PC-9 (cell line): ENCODE measurements around the gene CCR3. TPM values are rescaled to one million over a fixed set of nuclear protein-coding genes. Genes with fewer than 3 reads are reported as not detected.

Source experiments
- BruUV-seq: library from RNA; stranded (reverse); fragments of 400-500 nt; replicated peaks from 2 replicates; lab custom pipeline; 2021; lab: Mats Ljungman, UMichigan
- CTCF ChIA-PET: fragments of 300-600 bp; sonication (Branson Sonifier 250); formaldehyde crosslinking; loops from one replicate; lab custom pipeline; 2022; ENCODE audit warnings: antibody characterized with exemption; lab: Charles Lee
- POLR2A ChIA-PET: fragments of 300-600 bp; sonication (Branson Sonifier 250); formaldehyde crosslinking; loops from one replicate; lab custom pipeline; 2022; ENCODE audit warnings: antibody characterized with exemption; ENCODE audit not compliant: unreplicated experiment; lab: Charles Lee
- DNase-seq, 2 experiments: peaks; one replicate each; pipeline versions ENCODE4 v3.0.0 to v3.0.0-alpha.2; 2015 to 2022; ENCODE audit warnings: mixed read lengths in 1 of 2
- H2AFZ ChIP-seq: fragments of 200-600 bp; sonication (generic); 2 replicates; pipeline ENCODE4 v1.8.1; 2017; ENCODE audit warnings: antibody characterized with exemption
- H3F3A ChIP-seq: fragments of 200-600 bp; sonication (generic); 2 replicates; pipeline ENCODE4 v1.8.1; 2017; ENCODE audit warnings: antibody characterized with exemption, mild to moderate bottlenecking, low read depth; ENCODE audit not compliant: insufficient read depth
- H3K27ac ChIP-seq: fragments of 200-600 bp; sonication (generic); 2 replicates; pipeline ENCODE4 v1.6.1; 2016; ENCODE audit warnings: mixed run types
- H3K27me3 ChIP-seq: fragments of 200-600 bp; sonication (generic); 2 replicates; pipeline ENCODE4 v1.6.1; 2016; ENCODE audit warnings: low read depth, mixed run types; ENCODE audit not compliant: insufficient read depth
- H3K36me3 ChIP-seq: fragments of 200-600 bp; sonication (generic); 2 replicates; pipeline ENCODE4 v1.6.1; 2016; ENCODE audit warnings: low read depth, mixed run types
- H3K4me1 ChIP-seq: fragments of 200-600 bp; sonication (generic); replicated peaks from 2 replicates; pipeline ENCODE4 v1.6.1; 2016; ENCODE audit warnings: mixed run types; ENCODE audit not compliant: insufficient read depth
- H3K4me2 ChIP-seq: fragments of 200-600 bp; sonication (generic); 2 replicates; pipeline ENCODE4 v1.6.1; 2017; ENCODE audit warnings: mixed run types
- H3K4me3 ChIP-seq: fragments of 200-600 bp; sonication (generic); 2 replicates; pipeline ENCODE4 v1.6.1; 2016; ENCODE audit warnings: mixed run types
- H3K79me2 ChIP-seq: fragments of 200-600 bp; sonication (generic); 2 replicates; pipeline ENCODE4 v1.6.1; 2017; ENCODE audit warnings: low read depth, mixed run types
- H3K9me2 ChIP-seq: fragments of 200-600 bp; sonication (generic); 2 replicates; pipeline ENCODE4 v1.8.1; 2017; ENCODE audit warnings: mild to moderate bottlenecking; ENCODE audit not compliant: insufficient read depth
- H3K9me3 ChIP-seq: fragments of 200-600 bp; sonication (generic); 2 replicates; pipeline ENCODE4 v1.8.1; 2016; ENCODE audit warnings: low read depth; ENCODE audit not compliant: insufficient read depth
- H4K20me1 ChIP-seq: fragments of 200-600 bp; sonication (generic); 2 replicates; pipeline ENCODE4 v1.8.1; 2017; ENCODE audit not compliant: insufficient read depth
- CTCF ChIP-seq: fragments of 200-600 bp; sonication (generic); conservative IDR thresholded peaks from 2 replicates; pipeline ENCODE4 v1.6.1; 2017; ENCODE audit warnings: mixed run types, antibody characterized with exemption, mild to moderate bottlenecking, moderate library complexity
- EZH2 ChIP-seq: fragments of 200-600 bp; sonication (generic); IDR thresholded peaks from 2 replicates; pipeline ENCODE4 v1.8.0; 2017; ENCODE audit warnings: antibody characterized with exemption, low read depth
- intact Hi-C: fragments of 100-400 bp; cut with micrococcal nuclease; formaldehyde crosslinking; loops from one replicate; pipeline ENCODE4 v1.10.0; 2022; ENCODE audit not compliant: unreplicated experiment
- total RNA-seq: library from RNA; stranded (reverse); gene quantifications from 2 replicates; pipeline ENCODE4 v1.2.3, GENCODE V29; 2021

CCR3 gene
- total RNA-seq, 1 experiment from 2014 or later: 3.1 TPM

GRCh38 chr3:46270474-46270873 lies 28.2 kb downstream of the CCR3 start:
- Histone ChIP-seq H3F3A (0 out of 2 replicates have a peak, but pooled peaks cover 4% of the 10 kb centered on the region), H3K79me2 (no peaks in the 10 kb centered on the region), H2AFZ (no peak overlapping the region), H3K27me3 (no peaks in the 10 kb centered on the region), H4K20me1 (no peaks in the 10 kb centered on the region), H3K36me3 (no peaks in the 10 kb centered on the region), H3K4me1 (no peaks in the 10 kb centered on the region), H3K4me3 (no peak overlapping the region), H3K27ac (no peak overlapping the region), H3K9me3 (no peaks in the 10 kb centered on the region), H3K4me2 (no peak overlapping the region), H3K9me2 (no peaks in the 10 kb centered on the region)
- CTCF ChIA-PET: no interaction called here
- POLR2A ChIA-PET: no interaction called here
- no TSS peak for BruUV-seq
- intact Hi-C loops: no loop called here
- TF ChIP-seq CTCF (no peak), EZH2 (no peak)
- no peak for DNase-seq

GRCh38 chr3:46271209-46271745 lies 29.0 kb downstream of the CCR3 start:
- no peak for TF ChIP-seq EZH2
- TF ChIP-seq CTCF: no peak
- Histone ChIP-seq H3K27me3 (no peaks in the 10 kb centered on the region), H3K79me2 (no peaks in the 10 kb centered on the region), H3K36me3 (no peaks in the 10 kb centered on the region), H4K20me1 (no peaks in the 10 kb centered on the region), H3K4me3 (no peak overlapping the region), H3K9me3 (no peaks in the 10 kb centered on the region), H3K4me1 (no peaks in the 10 kb centered on the region), H3K4me2 (no peak overlapping the region), H2AFZ (no peak overlapping the region), H3K27ac (no peak overlapping the region), H3K9me2 (no peaks in the 10 kb centered on the region), H3F3A (0 out of 2 replicates have a peak, but pooled peaks cover 2% of the 10 kb centered on the region)
- BruUV-seq: no TSS peak
- ChIA-PET POLR2A (no interaction called here), CTCF (interaction anchor here (0.6 kb wide), 1 partner anchor 187 kb away, joined by 5 read pairs; no protein-coding TSS in a partner anchor)
- intact Hi-C loops: no loop called here
- no peak for DNase-seq

DNA sequence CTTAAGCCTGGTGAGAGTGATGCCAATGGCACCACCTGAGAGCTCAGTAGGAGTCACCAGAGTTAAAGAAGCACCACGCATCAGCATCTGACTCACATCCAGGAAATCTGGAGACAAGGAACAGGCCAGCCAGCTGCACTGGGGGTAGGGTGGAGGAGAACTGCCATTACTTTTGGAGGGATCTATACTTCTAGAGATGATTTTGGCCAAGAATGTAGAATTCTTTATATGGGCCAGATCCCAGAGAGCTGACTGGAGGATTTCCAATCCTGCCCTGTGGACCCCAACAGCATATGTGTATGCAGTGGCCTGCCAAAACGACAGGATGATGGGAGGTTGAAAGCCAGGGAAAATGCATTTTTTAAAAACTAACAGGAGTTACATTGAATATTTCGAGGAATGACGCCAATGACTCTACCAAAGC lies 29.8 kb downstream of the CCR3 start:
- intact Hi-C loops: no loop called here
- BruUV-seq: no TSS peak
- H3K27me3 ChIP-seq: no peaks in the 10 kb centered on the region
- H4K20me1 ChIP-seq: no peaks in the 10 kb centered on the region
- no peaks in the 10 kb centered on the region for H3K9me2 ChIP-seq
- H3K4me1 ChIP-seq: no peaks in the 10 kb centered on the region
- no peaks in the 10 kb centered on the region for H3F3A ChIP-seq
- no peak overlapping the region for H3K4me2 ChIP-seq
- TF ChIP-seq EZH2 (no peak), CTCF (no peak)
- POLR2A ChIA-PET: no interaction called here
- no peak overlapping the region for H3K27ac ChIP-seq
- DNase-seq: no peak
- H3K36me3 ChIP-seq: no peaks in the 10 kb centered on the region
- no peak overlapping the region for H2AFZ ChIP-seq
- no peak overlapping the region for H3K4me3 ChIP-seq
- no peaks in the 10 kb centered on the region for H3K9me3 ChIP-seq
- CTCF ChIA-PET: interaction anchor here (0.6 kb wide), 1 partner anchor 187 kb away, joined by 5 read pairs; no protein-coding TSS in a partner anchor
- no peaks in the 10 kb centered on the region for H3K79me2 ChIP-seq
